ENCODE results near the gene AANAT. TPM values are rescaled to one million over a fixed set of nuclear protein-coding genes. Genes with fewer than 3 reads are reported as not detected.

The AANAT gene
- total RNA-seq, 1 donor from 2014 or later, result not detected

GRCh38 chr17:76434870-76435269, 32.5 kb upstream of the AANAT start:
- no peak overlapping the region for H3K4me3 ChIP-seq (ENCODE audit: low read depth, low read length)
- no peak for DNase-seq (ENCODE audit: low read depth)
- no peak for TF ChIP-seq CTCF (conservative IDR thresholded peaks at IDR 0.05; ENCODE audit: low read depth, low read length)

DNA sequence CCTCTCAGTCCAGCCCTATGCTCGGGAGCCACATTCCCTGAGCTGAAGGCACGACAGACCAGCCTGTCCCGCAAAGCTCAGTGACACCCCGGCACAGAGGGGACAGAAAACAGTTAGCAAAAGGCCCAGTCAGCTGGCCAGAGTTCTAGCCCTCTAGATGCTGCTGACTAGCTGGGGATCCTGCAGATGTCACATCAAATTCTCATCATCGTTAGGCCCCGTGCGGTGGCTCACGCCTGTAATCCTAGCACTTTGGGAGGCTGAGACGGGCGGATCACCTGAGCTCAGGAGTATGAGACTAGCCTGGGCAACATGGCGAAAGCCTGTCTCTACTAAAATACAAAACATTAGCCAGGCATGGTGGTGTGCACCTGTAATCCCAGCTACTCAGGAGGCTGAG, 31.7 kb upstream of the AANAT start:
- H3K4me3 ChIP-seq (ENCODE audit: low read depth, low read length), result no peak overlapping the region
- TF ChIP-seq CTCF (conservative IDR thresholded peaks at IDR 0.05; ENCODE audit: low read depth, low read length), result no peak
- no peak for DNase-seq (ENCODE audit: low read depth)

DNA sequence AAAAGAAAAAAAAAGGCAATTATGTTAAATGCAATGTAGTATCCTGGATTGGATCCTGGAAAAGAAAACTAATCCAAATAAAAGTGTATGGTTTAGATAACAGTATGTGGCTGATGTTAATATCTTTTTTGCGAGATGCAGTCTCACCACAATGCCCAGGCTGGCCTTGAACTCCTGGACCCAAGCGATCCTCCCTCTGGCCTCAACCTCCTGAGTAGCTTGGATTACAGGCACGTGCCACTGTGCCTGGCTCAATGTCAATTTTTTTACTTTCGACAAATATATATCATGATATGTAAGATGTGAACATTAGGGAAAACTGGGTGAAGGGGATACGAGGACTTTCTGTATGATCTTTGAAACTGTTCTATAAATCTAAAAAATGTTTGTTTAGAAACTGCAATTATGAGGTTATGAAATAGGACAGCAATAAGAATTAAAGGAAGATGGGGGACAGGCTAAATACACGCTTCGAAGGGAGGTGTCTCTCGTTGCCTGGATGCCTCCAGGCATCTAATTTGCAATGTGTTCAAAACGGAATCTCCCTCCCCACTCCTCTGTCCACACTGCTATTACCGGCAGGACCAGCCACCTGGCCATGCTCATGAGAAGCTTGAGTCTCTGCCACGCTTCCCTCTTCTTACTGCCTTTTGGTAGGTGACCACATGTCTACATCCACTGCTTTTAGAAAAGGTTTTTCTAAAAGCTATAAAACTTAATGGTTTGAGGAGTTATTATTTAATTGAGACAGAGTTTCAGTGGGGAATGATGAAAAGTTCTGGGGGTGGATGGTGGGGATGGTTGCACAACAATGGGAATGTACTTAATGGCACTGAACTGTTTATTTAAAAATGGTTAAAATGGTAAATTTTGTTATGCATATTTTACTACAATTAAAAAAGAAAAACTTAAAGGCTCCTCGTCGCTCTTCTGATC, 29.7 kb upstream of the AANAT start:
- DNase-seq (ENCODE audit: low read depth), result no peak
- no peak for TF ChIP-seq CTCF (conservative IDR thresholded peaks at IDR 0.05; ENCODE audit: low read depth, low read length)
- H3K4me3 ChIP-seq (ENCODE audit: low read depth, low read length), result no peak overlapping the region

GRCh38 chr17:76438906-76439305, 28.5 kb upstream of the AANAT start:
- no peak for TF ChIP-seq CTCF (conservative IDR thresholded peaks at IDR 0.05; ENCODE audit: low read depth, low read length)
- no peak overlapping the region for H3K4me3 ChIP-seq (ENCODE audit: low read depth, low read length)
- no peak for DNase-seq (ENCODE audit: low read depth)

DNA sequence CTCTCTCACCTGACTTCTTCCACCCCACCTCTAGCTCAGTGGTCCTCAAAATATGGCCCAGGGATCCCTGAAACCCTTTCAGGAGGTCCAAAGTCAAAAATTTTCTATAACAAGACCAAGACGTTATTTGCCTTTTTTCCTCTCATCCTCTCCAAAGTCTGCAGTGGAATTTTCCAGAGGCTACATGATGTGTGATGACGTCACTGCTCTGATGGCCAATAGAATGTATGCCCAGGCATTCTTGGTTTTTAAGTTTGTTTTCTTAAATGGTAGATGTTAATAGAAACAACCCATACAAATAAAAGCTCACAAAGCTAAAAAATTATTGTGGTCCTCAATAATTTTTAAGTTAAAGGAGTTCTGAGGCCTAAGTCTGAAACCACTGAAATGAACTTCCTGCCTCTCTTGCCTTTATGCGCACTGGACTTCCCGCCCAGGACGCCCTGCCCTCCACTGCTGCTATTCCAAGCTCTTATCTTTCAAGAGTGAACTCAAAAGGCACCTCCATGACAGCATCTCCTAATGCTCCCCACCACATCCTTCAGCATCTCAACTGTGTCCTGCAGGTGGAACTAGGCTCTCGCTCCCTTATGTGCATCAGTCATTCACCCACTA, 28.0 kb upstream of the AANAT start:
- TF ChIP-seq CTCF (conservative IDR thresholded peaks at IDR 0.05; ENCODE audit: low read depth, low read length), result no peak
- DNase-seq (ENCODE audit: low read depth), result no peak
- no peak overlapping the region for H3K4me3 ChIP-seq (ENCODE audit: low read depth, low read length)

DNA sequence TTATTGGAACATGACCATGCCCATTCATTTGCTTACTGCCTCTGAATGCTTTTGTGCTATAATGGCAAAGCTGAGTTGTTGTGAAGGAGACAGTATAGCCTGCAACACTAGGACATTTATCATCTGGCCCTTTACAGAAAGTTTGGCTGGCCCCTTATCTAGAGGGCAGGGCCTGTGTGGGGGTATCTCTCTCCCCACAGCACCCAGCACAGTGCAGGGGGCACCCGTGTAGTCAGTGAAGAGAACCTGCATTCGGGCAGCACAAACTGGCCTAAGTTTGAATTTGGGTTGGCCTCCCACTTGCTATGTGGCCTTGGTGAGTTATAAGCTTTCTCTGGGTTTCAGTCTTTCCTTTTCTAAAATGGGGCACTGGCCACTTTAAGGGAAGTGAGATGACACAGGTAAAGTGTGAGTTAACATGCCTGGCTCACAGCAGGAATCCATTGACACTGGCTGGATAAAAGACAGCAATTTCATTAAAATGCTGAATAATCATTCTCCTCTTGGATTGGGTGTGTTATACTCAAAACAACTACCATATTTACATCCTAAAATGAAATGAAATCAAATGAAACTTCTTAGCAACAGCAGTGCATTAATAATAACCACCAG, 26.5 kb upstream of the AANAT start:
- DNase-seq (ENCODE audit: low read depth), result no peak
- no peak overlapping the region for H3K4me3 ChIP-seq (ENCODE audit: low read depth, low read length)
- TF ChIP-seq CTCF (conservative IDR thresholded peaks at IDR 0.05; ENCODE audit: low read depth, low read length), result no peak
